A673 (cell line): Measurements from ENCODE around the gene NKX1-1. TPM values are rescaled to one million over a fixed set of nuclear protein-coding genes. Genes with fewer than 3 reads are reported as not detected.

Source experiments
- BruUV-seq: library from RNA; stranded (reverse); fragments of 400-500 nt; replicated peaks from 2 replicates; lab custom pipeline; 2021; lab: Mats Ljungman, UMichigan
- CTCF ChIA-PET: fragments of 300-600 bp; sonication (Branson Sonifier 250); formaldehyde crosslinking; loops from one replicate; lab custom pipeline; 2022; ENCODE audit warnings: antibody characterized with exemption; lab: Charles Lee
- POLR2A ChIA-PET: fragments of 300-600 bp; sonication (Branson Sonifier 250); formaldehyde crosslinking; loops from one replicate; lab custom pipeline; 2022; ENCODE audit warnings: antibody characterized with exemption; ENCODE audit not compliant: low non-redundant PET; lab: Charles Lee
- DNase-seq: peaks from one replicate; pipeline ENCODE4 v3.0.0-alpha.2; 2015; ENCODE audit warnings: low spot score
- H3K27ac ChIP-seq: fragments of 200-600 bp; sonication (generic); 2 replicates; pipeline ENCODE4 v1.5.1; 2016; ENCODE audit warnings: mixed run types, low read depth, mild to moderate bottlenecking, mixed read lengths, antibody characterized with exemption, low read length; ENCODE audit not compliant: poor library complexity, severe bottlenecking
- H3K27me3 ChIP-seq: fragments of 200-600 bp; sonication (generic); replicated peaks from 2 replicates; pipeline ENCODE4 v1.6.1; 2017; ENCODE audit warnings: mixed run types, low read depth, mild to moderate bottlenecking, mixed read lengths, antibody characterized with exemption, low read length; ENCODE audit not compliant: insufficient read depth, poor library complexity
- H3K36me3 ChIP-seq: fragments of 200-600 bp; sonication (generic); 2 replicates; pipeline ENCODE4 v1.6.1; 2016; ENCODE audit warnings: mixed run types, mild to moderate bottlenecking, mixed read lengths, antibody characterized with exemption, low read length; ENCODE audit not compliant: insufficient read depth, poor library complexity, severe bottlenecking
- H3K4me1 ChIP-seq: fragments of 200-600 bp; sonication (generic); 2 replicates; pipeline ENCODE4 v1.6.1; 2017; ENCODE audit warnings: mixed run types, mild to moderate bottlenecking, mixed read lengths, antibody characterized with exemption, low read length; ENCODE audit not compliant: insufficient read depth, poor library complexity, severe bottlenecking
- H3K4me3 ChIP-seq: fragments of 200-600 bp; sonication (generic); 2 replicates; pipeline ENCODE4 v1.5.1; 2016; ENCODE audit warnings: low read depth, mixed run types, mild to moderate bottlenecking, mixed read lengths, low read length; ENCODE audit not compliant: poor library complexity, severe bottlenecking
- H3K9me3 ChIP-seq: fragments of 200-600 bp; sonication (generic); 2 replicates; pipeline ENCODE4 v1.6.1; 2016; ENCODE audit warnings: mixed run types, low read depth, mild to moderate bottlenecking, mixed read lengths, antibody characterized with exemption, low read length; ENCODE audit not compliant: poor library complexity, severe bottlenecking
- CTCF ChIP-seq: fragments of 300-800, 200-600 bp; sonication (generic); conservative IDR thresholded peaks from 2 replicates; pipeline ENCODE4 v1.5.1; 2017; ENCODE audit warnings: low read depth, mild to moderate bottlenecking, antibody characterized with exemption, low read length, moderate library complexity, mixed read lengths
- EZH2 ChIP-seq: fragments of 200-600 bp; sonication (generic); IDR thresholded peaks from 2 replicates; pipeline ENCODE4 v1.6.1; 2017; ENCODE audit warnings: borderline replicate concordance, low read depth, mild to moderate bottlenecking, mixed read lengths, antibody characterized with exemption, low read length; ENCODE audit not compliant: poor library complexity, severe bottlenecking
- intact Hi-C: fragments of 100-400 bp; cut with micrococcal nuclease; formaldehyde crosslinking; loops from one replicate; pipeline ENCODE4 v1.10.0; 2022; ENCODE audit not compliant: unreplicated experiment
- total RNA-seq: library from RNA; stranded (reverse); gene quantifications from 2 replicates; pipeline ENCODE4 v1.2.3, GENCODE V29; 2021

NKX1-1 gene
- total RNA-seq, 1 experiment from 2014 or later = not detected

GRCh38 chr4:1412376-1413203 lies 6.3 kb upstream of the NKX1-1 start:
- ChIA-PET CTCF (no interaction called here), POLR2A (no interaction called here)
- no TSS peak for BruUV-seq
- H3K4me3 ChIP-seq = no peak overlapping the region
- no peaks in the 10 kb centered on the region for H3K9me3 ChIP-seq
- no peaks in the 10 kb centered on the region for H3K4me1 ChIP-seq
- H3K27ac ChIP-seq = no peak overlapping the region
- no peaks in the 10 kb centered on the region for H3K36me3 ChIP-seq
- intact Hi-C loops = loop anchor here (5.0 kb wide), 1 partner anchor 45 kb away; no protein-coding TSS in a partner anchor
- peaks cover 89% of the 10 kb centered on the region for H3K27me3 ChIP-seq
- TF ChIP-seq CTCF = no peak
- TF ChIP-seq EZH2 = no peak
- DNase-seq = no peak

GRCh38 chr4:1411436-1412375 lies 5.5 kb upstream of the NKX1-1 start:
- no peak overlapping the region for H3K4me3 ChIP-seq
- H3K27me3 ChIP-seq = peaks cover 89% of the 10 kb centered on the region
- H3K36me3 ChIP-seq = no peaks in the 10 kb centered on the region
- intact Hi-C loops = loop anchor here (5.0 kb wide), 1 partner anchor 46 kb away; no protein-coding TSS in a partner anchor
- no TSS peak for BruUV-seq
- no peak for TF ChIP-seq EZH2
- TF ChIP-seq CTCF = no peak
- H3K9me3 ChIP-seq = no peaks in the 10 kb centered on the region
- H3K4me1 ChIP-seq = no peaks in the 10 kb centered on the region
- H3K27ac ChIP-seq = no peak overlapping the region
- POLR2A ChIA-PET = no interaction called here
- DNase-seq = no peak
- CTCF ChIA-PET = interaction anchor here (0.6 kb wide), 1 partner anchor 35 kb away, joined by 4 read pairs; no protein-coding TSS in a partner anchor

GRCh38 chr4:1410491-1411325 lies 4.5 kb upstream of the NKX1-1 start:
- intact Hi-C loops = loop anchor here (5.0 kb wide), 1 partner anchor 47 kb away; no protein-coding TSS in a partner anchor
- Histone ChIP-seq H3K4me3 (no peak overlapping the region), H3K27ac (no peak overlapping the region), H3K9me3 (no peaks in the 10 kb centered on the region), H3K27me3 (peaks cover 91% of the 10 kb centered on the region), H3K4me1 (no peaks in the 10 kb centered on the region), H3K36me3 (no peaks in the 10 kb centered on the region)
- POLR2A ChIA-PET = no interaction called here
- DNase-seq = peak; percentile 76
- CTCF ChIA-PET = no interaction called here
- no TSS peak for BruUV-seq
- TF ChIP-seq CTCF (no peak), EZH2 (no peak)
